GM12878 (cell line): ENCODE results near the gene TMEM209. TPM values are rescaled to one million over a fixed set of nuclear protein-coding genes. Genes with fewer than 3 reads are reported as not detected.

ENCODE experiments used
- ATAC-seq: fragments of 200-7000 bp; cut with Tn5 transposase; 3 replicates; pipeline ENCODE4 v1.9.1; 2020; ENCODE audit warnings: mild to moderate bottlenecking, moderate library complexity
- BruUV-seq: library from RNA; stranded (reverse); fragments of 400-500 nt; replicated peaks from 2 replicates; lab custom pipeline; 2021; lab: Mats Ljungman, UMichigan
- CTCF ChIA-PET: fragments of 300-600 bp; sonication (Branson Sonifier 250); formaldehyde crosslinking; extraction: SDS; loops from one replicate; lab custom pipeline; 2021; ENCODE audit warnings: inconsistent platforms; lab: Yijun Ruan, JAX
- POLR2A ChIA-PET: fragments of 350-600 bp; formaldehyde crosslinking; extraction: SDS; loops from one replicate; lab custom pipeline; 2021; ENCODE audit warnings: inconsistent platforms; lab: Charles Lee
- RAD21 ChIA-PET: fragments of 300-600 bp; sonication (Branson Sonifier 250); formaldehyde crosslinking; loops from one replicate; lab custom pipeline; 2023; ENCODE audit warnings: antibody characterized with exemption; ENCODE audit not compliant: unreplicated experiment; lab: Charles Lee
- SMC1A ChIA-PET: fragments of 300-600 bp; sonication (Branson Sonifier 250); formaldehyde crosslinking; loops from one replicate; lab custom pipeline; 2023; ENCODE audit not compliant: unreplicated experiment, uncharacterized antibody; lab: Charles Lee
- DNase-seq: peaks from one replicate; pipeline ENCODE4 v3.0.0-alpha.2; 2011; ENCODE audit warnings: low read depth, low spot score
- FAIRE-seq: peaks from 3 replicates; lab custom pipeline; 2011; peaks lifted over from hg19 to GRCh38; lab: Jason Lieb, UNC
- H2AFZ ChIP-seq: 2 replicates; pipeline ENCODE4 v1.6.0; 2011; ENCODE audit warnings: low read depth, low read length, control low read depth; ENCODE audit not compliant: control insufficient read depth
- H3K27ac ChIP-seq: 2 replicates; pipeline ENCODE4 v1.5.1; 2011; ENCODE audit warnings: control low read depth; ENCODE audit not compliant: control insufficient read depth, insufficient read depth
- H3K27me3 ChIP-seq, 2 experiments: replicated peaks in 1 of 2; 2 replicates each; pipeline versions ENCODE4 v1.6.0 to v1.6.1; 2011; ENCODE audit warnings: low read length in 1 of 2; ENCODE audit not compliant: control insufficient read depth in 2 of 2, insufficient read depth in 2 of 2
- H3K36me3 ChIP-seq, 2 experiments: 2 replicates each; pipeline ENCODE4 v1.5.1; 2011; ENCODE audit warnings: low read length in 1 of 2; ENCODE audit not compliant: control insufficient read depth in 2 of 2, insufficient read depth in 2 of 2
- H3K4me1 ChIP-seq: 2 replicates; pipeline ENCODE4 v1.6.1; 2011; ENCODE audit warnings: mild to moderate bottlenecking, low read length, moderate library complexity, mixed read lengths; ENCODE audit not compliant: control insufficient read depth, insufficient read depth
- H3K4me2 ChIP-seq: 2 replicates; pipeline ENCODE4 v1.6.0; 2011; ENCODE audit warnings: control low read depth; ENCODE audit not compliant: control insufficient read depth, insufficient read depth
- H3K4me3 ChIP-seq: fragments of 200-600 bp; sonication (generic); 2 replicates; pipeline ENCODE4 v1.5.1; 2016
- H3K79me2 ChIP-seq: 2 replicates; pipeline ENCODE4 v1.6.0; 2011; ENCODE audit warnings: low read length; ENCODE audit not compliant: control insufficient read depth, insufficient read depth
- H3K9ac ChIP-seq: 2 replicates; pipeline ENCODE4 v1.8.0; 2011; ENCODE audit warnings: low read length, control low read depth, mixed read lengths; ENCODE audit not compliant: control insufficient read depth, insufficient read depth
- H3K9me3 ChIP-seq: replicated peaks from 3 replicates; pipeline ENCODE4 v1.5.1; 2011; ENCODE audit warnings: mild to moderate bottlenecking, low read length; ENCODE audit not compliant: control insufficient read depth, insufficient read depth
- H4K20me1 ChIP-seq: 2 replicates; pipeline ENCODE4 v1.6.0; 2011; ENCODE audit not compliant: control insufficient read depth, insufficient read depth
- BACH1 ChIP-seq: fragments of 450-650 bp; IDR thresholded peaks from 2 replicates; pipeline ENCODE4 v1.6.1; 2017; ENCODE audit warnings: mild to moderate bottlenecking, borderline replicate concordance
- CBFB ChIP-seq: IDR thresholded peaks from 2 replicates; pipeline ENCODE4 v1.6.1; 2016; ENCODE audit warnings: antibody characterized with exemption, low read depth
- CEBPB ChIP-seq, 2 experiments: fragments of 150-350 bp in 1 of 2; IDR thresholded peaks; 2 replicates each; pipeline ENCODE4 v1.6.1; 2012 to 2014; ENCODE audit warnings: low read depth in 2 of 2, low read length in 2 of 2, borderline replicate concordance in 1 of 2, inconsistent platforms in 1 of 2
- CREM ChIP-seq: IDR thresholded peaks from 2 replicates; pipeline ENCODE4 v1.6.1; 2014; ENCODE audit warnings: antibody characterized with exemption, low read depth
- KDM1A ChIP-seq: fragments of 200-600 bp; sonication (generic); IDR thresholded peaks from 2 replicates; pipeline ENCODE4 v1.6.1; 2016; ENCODE audit warnings: borderline replicate concordance
- NBN ChIP-seq: fragments of 450-650 bp; IDR thresholded peaks from 2 replicates; pipeline ENCODE4 v1.6.1; 2016
- NFXL1 ChIP-seq: fragments of 450-650 bp; IDR thresholded peaks from 2 replicates; pipeline ENCODE4 v1.6.1; 2017; ENCODE audit warnings: antibody characterized with exemption, mild to moderate bottlenecking, borderline replicate concordance
- NFYA ChIP-seq: IDR thresholded peaks from 2 replicates; pipeline ENCODE4 v1.6.1; 2011; ENCODE audit warnings: low read depth, mild to moderate bottlenecking, low read length, improper control_type of control experiment, borderline replicate concordance
- NRF1 ChIP-seq: conservative IDR thresholded peaks from 2 replicates; pipeline ENCODE4 v1.6.1; 2011; ENCODE audit warnings: mild to moderate bottlenecking, low read depth, low read length, improper control_type of control experiment
- RAD21 ChIP-seq: IDR thresholded peaks from 2 replicates; pipeline ENCODE4 v1.6.1; 2011; ENCODE audit warnings: mild to moderate bottlenecking, low read depth, low read length, moderate library complexity; ENCODE audit not compliant: insufficient read depth
- TARDBP ChIP-seq: IDR thresholded peaks from 2 replicates; pipeline ENCODE4 v1.6.1; 2016; ENCODE audit warnings: borderline replicate concordance
- TCF3 ChIP-seq: IDR thresholded peaks from 2 replicates; pipeline ENCODE4 v1.6.1; 2012; ENCODE audit warnings: low read depth, mild to moderate bottlenecking, low read length, borderline replicate concordance; ENCODE audit not compliant: insufficient read depth
- ZSCAN29 ChIP-seq: fragments of 450-650 bp; IDR thresholded peaks from 2 replicates; pipeline ENCODE4 v1.6.1; 2017; ENCODE audit warnings: mild to moderate bottlenecking, moderate library complexity
- WGBS: methylation state at CpG from one replicate; pipeline ENCODE4 v1.1.6; 2016; ENCODE audit warnings: low lambda C conversion rate; ENCODE audit not compliant: insufficient replicate concordance, insufficient coverage; ENCODE audit errors: missing lambda C conversion rate; 5-methylcytosine and 5-hydroxymethylcytosine counted together
- in situ Hi-C: fragments of 300-500 bp; cut with MboI; formaldehyde crosslinking; loops from 9 replicates; pipeline ENCODE4 v1.14.3; 2018; ENCODE audit warnings: mixed read lengths
- intact Hi-C: fragments of 100-400 bp; cut with micrococcal nuclease; formaldehyde crosslinking; loops from one replicate; pipeline ENCODE4 v1.14.2; 2022; ENCODE audit not compliant: unreplicated experiment
- polyA plus RNA-seq, 11 experiments: library from polyadenylated mRNA; depleted of rRNA in 4 of 11; unstranded in 6 of 11; stranded (reverse) in 5 of 11; fragments of >200 nt; fragmentation: Nextera tagmentation in 4 of 11; fragmentation: Illumina TruSeq in 1 of 11; extraction: Ambion mirVana in 4 of 11; extraction: Trizol in 1 of 11; gene quantifications; 1 replicate in 1 of 11; 2 replicates in 10 of 11; pipeline versions ENCODE4 v1.2.1 to v1.2.3, GENCODE V29; 2011 to 2016; ENCODE audit warnings: inconsistent platforms in 2 of 11, missing spikeins in 2 of 11, low read depth in 1 of 11
- total RNA-seq, 4 experiments: library from RNA; depleted of rRNA in 3 of 4; stranded (reverse); fragments of >200 nt in 3 of 4; fragmentation: Illumina TruSeq in 1 of 4; extraction: Trizol in 1 of 4; gene quantifications; 2 replicates each; pipeline versions ENCODE4 v1.2.1 to v1.2.3, GENCODE V29; 2013 to 2021
- TF ChIP-seq, protein P1 (sequence below), 3 experiments: IDR thresholded peaks in 2 of 3; conservative IDR thresholded peaks in 1 of 3; 2 replicates each; pipeline ENCODE4 v1.5.1; 2011; ENCODE audit warnings: low read depth in 3 of 3, low read length in 3 of 3, mild to moderate bottlenecking in 3 of 3, control low read depth in 2 of 3, moderate library complexity in 2 of 3, inconsistent platforms in 1 of 3, mixed read lengths in 1 of 3; ENCODE audit not compliant: control insufficient read depth in 2 of 3, insufficient read depth in 1 of 3; ENCODE audit errors: extremely low read depth in 1 of 3

Gene TMEM209
- total and polyA plus RNA-seq, 10 of the 15 experiments (the other 5 are each of a cell fraction or from before 2014, with no cell fraction given): 22.1 to 41.2 (median 35.1) TPM

DNA sequence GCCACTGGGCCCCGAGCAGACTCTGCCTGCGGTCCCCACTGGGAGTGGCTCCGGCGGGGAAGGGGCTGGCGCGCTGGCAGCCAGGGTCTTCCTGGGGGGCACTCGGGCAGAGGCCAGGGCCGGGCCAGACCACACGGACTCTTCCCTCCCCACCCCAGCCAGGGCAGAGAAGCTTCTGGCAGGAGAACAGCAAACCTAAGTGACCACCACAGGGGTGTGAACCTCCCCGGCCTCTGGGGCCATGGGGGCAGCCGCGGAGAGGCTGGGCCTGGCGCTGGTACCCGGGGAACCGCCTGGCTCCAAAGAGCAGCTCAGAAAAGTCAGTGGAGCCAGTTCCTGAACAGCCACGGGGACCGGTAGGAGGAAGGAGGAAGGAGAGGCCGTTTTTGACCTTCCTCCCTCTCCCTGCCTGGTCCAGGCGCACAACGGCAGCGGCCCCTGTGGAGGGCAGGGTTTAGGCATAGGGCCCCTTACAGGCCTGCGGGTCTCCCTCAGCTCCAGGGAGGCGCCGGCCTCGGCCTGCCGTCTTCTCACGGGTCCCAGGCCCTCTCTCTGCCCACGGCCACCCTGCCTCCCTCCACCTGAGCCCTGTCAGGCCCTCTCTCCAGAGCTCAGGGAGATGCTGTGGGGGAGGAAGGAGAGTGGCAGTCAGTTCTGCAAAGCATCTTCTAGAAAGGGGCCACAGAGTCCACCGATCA is 51.8 kb downstream of the TMEM209 start:
- ChIA-PET SMC1A (no interaction called here), CTCF (no interaction called here)
- in situ Hi-C loops: no loop called here

More for the DNA sequence above, 51.8 kb downstream of the TMEM209 start:
- no peaks in the 10 kb centered on the region for H4K20me1 ChIP-seq
- H3K79me2 ChIP-seq: no peaks in the 10 kb centered on the region
- H3K9ac ChIP-seq: no peak overlapping the region
- TF ChIP-seq NFXL1 (no peak), KDM1A (no peak), ZSCAN29 (no peak), CBFB (no peak), TCF3 (no peak), CEBPB (IDR thresholded peaks at IDR 0.05; ENCODE audit: borderline replicate concordance in 1 of 2, low read depth in 2 of 2, low read length in 2 of 2) (no peak), NFYA (no peak), NBN (no peak), CREM (no peak), RAD21 (no peak), TARDBP (no peak), NRF1 (no peak), BACH1 (no peak)
- TF ChIP-seq, protein P1, sequence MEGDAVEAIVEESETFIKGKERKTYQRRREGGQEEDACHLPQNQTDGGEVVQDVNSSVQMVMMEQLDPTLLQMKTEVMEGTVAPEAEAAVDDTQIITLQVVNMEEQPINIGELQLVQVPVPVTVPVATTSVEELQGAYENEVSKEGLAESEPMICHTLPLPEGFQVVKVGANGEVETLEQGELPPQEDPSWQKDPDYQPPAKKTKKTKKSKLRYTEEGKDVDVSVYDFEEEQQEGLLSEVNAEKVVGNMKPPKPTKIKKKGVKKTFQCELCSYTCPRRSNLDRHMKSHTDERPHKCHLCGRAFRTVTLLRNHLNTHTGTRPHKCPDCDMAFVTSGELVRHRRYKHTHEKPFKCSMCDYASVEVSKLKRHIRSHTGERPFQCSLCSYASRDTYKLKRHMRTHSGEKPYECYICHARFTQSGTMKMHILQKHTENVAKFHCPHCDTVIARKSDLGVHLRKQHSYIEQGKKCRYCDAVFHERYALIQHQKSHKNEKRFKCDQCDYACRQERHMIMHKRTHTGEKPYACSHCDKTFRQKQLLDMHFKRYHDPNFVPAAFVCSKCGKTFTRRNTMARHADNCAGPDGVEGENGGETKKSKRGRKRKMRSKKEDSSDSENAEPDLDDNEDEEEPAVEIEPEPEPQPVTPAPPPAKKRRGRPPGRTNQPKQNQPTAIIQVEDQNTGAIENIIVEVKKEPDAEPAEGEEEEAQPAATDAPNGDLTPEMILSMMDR (IDR thresholded peaks at IDR 0.05 in 2 of 3, conservative IDR thresholded peaks at IDR 0.05 in 1 of 3; ENCODE audit: control insufficient read depth in 2 of 3, extremely low read depth in 1 of 3, insufficient read depth in 1 of 3, low read depth in 3 of 3, low read length in 3 of 3): no peak
- ATAC-seq (no peak), FAIRE-seq (no peak), DNase-seq (no peak)
- ChIA-PET POLR2A (no interaction called here), RAD21 (no interaction called here)
- peaks cover 5% of the 10 kb centered on the region for H3K9me3 ChIP-seq
- peaks cover 25% of the 10 kb centered on the region for H3K4me1 ChIP-seq
- WGBS: 77% methylated on average over 28 of the region's 29 CpGs
- no peak overlapping the region for H3K4me3 ChIP-seq
- no peaks in the 10 kb centered on the region; a peak in 2 of 4 replicates for H3K36me3 ChIP-seq
- intact Hi-C loops: no loop called here
- H2AFZ ChIP-seq: no peak overlapping the region
- no peak overlapping the region for H3K4me2 ChIP-seq
- no peaks in the 10 kb centered on the region for H3K27me3 ChIP-seq
- no TSS peak for BruUV-seq
- no peak overlapping the region for H3K27ac ChIP-seq
